Testis (tissue), 2 donors: ENCODE data around the gene ADSS1.

Source experiments
- POLR2A ChIP-seq: fragments of 450-650 bp; IDR thresholded peaks from one replicate; pipeline ENCODE4 v1.6.1; 2017; ENCODE audit warnings: antibody characterized with exemption, mild to moderate bottlenecking, moderate library complexity
- TF ChIP-seq, protein P1 (sequence below), 3 experiments: fragments of 450-650 bp in 2 of 3; fragments of 200-600 bp in 1 of 3; sonication (generic) in 1 of 3; IDR thresholded peaks; one replicate each; pipeline ENCODE4 v1.5.1; 2016 to 2019; ENCODE audit warnings: antibody characterized with exemption in 3 of 3, mild to moderate bottlenecking in 2 of 3, moderate library complexity in 1 of 3

- TF ChIP-seq, protein P1, sequence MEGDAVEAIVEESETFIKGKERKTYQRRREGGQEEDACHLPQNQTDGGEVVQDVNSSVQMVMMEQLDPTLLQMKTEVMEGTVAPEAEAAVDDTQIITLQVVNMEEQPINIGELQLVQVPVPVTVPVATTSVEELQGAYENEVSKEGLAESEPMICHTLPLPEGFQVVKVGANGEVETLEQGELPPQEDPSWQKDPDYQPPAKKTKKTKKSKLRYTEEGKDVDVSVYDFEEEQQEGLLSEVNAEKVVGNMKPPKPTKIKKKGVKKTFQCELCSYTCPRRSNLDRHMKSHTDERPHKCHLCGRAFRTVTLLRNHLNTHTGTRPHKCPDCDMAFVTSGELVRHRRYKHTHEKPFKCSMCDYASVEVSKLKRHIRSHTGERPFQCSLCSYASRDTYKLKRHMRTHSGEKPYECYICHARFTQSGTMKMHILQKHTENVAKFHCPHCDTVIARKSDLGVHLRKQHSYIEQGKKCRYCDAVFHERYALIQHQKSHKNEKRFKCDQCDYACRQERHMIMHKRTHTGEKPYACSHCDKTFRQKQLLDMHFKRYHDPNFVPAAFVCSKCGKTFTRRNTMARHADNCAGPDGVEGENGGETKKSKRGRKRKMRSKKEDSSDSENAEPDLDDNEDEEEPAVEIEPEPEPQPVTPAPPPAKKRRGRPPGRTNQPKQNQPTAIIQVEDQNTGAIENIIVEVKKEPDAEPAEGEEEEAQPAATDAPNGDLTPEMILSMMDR (IDR thresholded peaks at IDR 0.05): no peak
- TF ChIP-seq POLR2A: no peak
Observed at GRCh38 chr14:104701383-104702076, 22.5 kb upstream of the ADSS1 start.
